NT2/D1 (cell line): ENCODE measurements around the gene HAP1.

Experiments
- SUZ12 ChIP-seq: IDR thresholded peaks from 2 replicates; pipeline ENCODE4 v1.6.1; 2011; ENCODE audit not compliant: insufficient read length, insufficient read depth; ENCODE audit errors: extremely low read depth
- YY1 ChIP-seq: IDR thresholded peaks from 2 replicates; pipeline ENCODE4 v1.6.1; 2011; ENCODE audit not compliant: insufficient read length, insufficient read depth
- ZNF274 ChIP-seq: IDR thresholded peaks from 2 replicates; pipeline ENCODE4 v1.6.1; 2011; ENCODE audit warnings: mild to moderate bottlenecking, low read depth, low read length

DNA sequence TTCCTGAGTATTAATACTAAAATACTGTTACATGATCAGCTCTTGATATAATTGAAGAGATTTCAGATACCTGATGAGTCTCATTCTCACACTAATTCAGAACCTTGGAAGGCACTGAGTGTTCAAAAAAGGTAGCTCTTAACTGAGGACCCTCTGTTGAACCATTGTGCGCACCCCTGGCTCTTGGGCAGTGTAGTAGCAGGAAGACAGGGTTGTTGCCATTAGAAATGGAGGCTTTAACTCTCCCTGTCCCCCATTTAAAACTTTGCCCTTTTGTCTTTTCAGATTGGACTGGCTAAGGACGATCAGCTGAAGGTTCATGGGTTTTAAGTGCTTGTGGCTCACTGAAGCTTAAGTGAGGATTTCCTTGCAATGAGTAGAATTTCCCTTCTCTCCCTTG is 43.9 kb downstream of the HAP1 start:
- TF ChIP-seq YY1 (no peak), SUZ12 (no peak), ZNF274 (no peak)
